GM18867 (cell line): Measurements from ENCODE around the gene OSBP2.

Experiments
- ATAC-seq: cut with Tn5 transposase; IDR thresholded peaks from one replicate; pipeline ENCODE4 v1.9.1; 2021; ENCODE audit warnings: mild to moderate bottlenecking, moderate library complexity; ENCODE audit not compliant: unreplicated experiment

Gene OSBP2

GRCh38 chr22:30890686-30891442, 196.2 kb downstream of the OSBP2 start:
- ATAC-seq = no peak

- no peak for ATAC-seq
Observed at GRCh38 chr22:30891443-30891755, 196.7 kb downstream of the OSBP2 start.

- ATAC-seq = no peak
Observed at GRCh38 chr22:30891781-30892180, 197.1 kb downstream of the OSBP2 start.

GRCh38 chr22:30892286-30892685, 197.6 kb downstream of the OSBP2 start:
- ATAC-seq = no peak

- no peak for ATAC-seq
Observed at GRCh38 chr22:30892731-30893221, 198.1 kb downstream of the OSBP2 start.

- no peak for ATAC-seq
Observed at GRCh38 chr22:30893434-30894370, 199.0 kb downstream of the OSBP2 start.

- ATAC-seq = no peak
Observed at GRCh38 chr22:30894371-30894740, 199.7 kb downstream of the OSBP2 start.

GRCh38 chr22:30902496-30903357, 208.1 kb downstream of the OSBP2 start:
- ATAC-seq = no peak

- ATAC-seq = no peak
Observed at GRCh38 chr22:30903876-30904460, 209.3 kb downstream of the OSBP2 start.

- no peak for ATAC-seq
Observed at GRCh38 chr22:30905696-30906341, 211.1 kb downstream of the OSBP2 start.

GRCh38 chr22:30906411-30906810, 211.7 kb downstream of the OSBP2 start:
- ATAC-seq = no peak

- ATAC-seq = no peak
Observed at GRCh38 chr22:30906946-30907345, 212.3 kb downstream of the OSBP2 start.

- no peak for ATAC-seq
Observed at GRCh38 chr22:30908051-30908461, 213.4 kb downstream of the OSBP2 start.

GRCh38 chr22:30909306-30909705, 214.6 kb downstream of the OSBP2 start:
- ATAC-seq = no peak

- ATAC-seq = no peak
Observed at GRCh38 chr22:30910358-30910757, 215.7 kb downstream of the OSBP2 start.

GRCh38 chr22:30918761-30919160, 224.1 kb downstream of the OSBP2 start:
- ATAC-seq = no peak

- ATAC-seq = no peak
Observed at GRCh38 chr22:30919973-30920372, 225.3 kb downstream of the OSBP2 start.

GRCh38 chr22:30920407-30920806, 225.7 kb downstream of the OSBP2 start:
- no peak for ATAC-seq

- ATAC-seq = no peak
Observed at GRCh38 chr22:30921108-30921507, 226.4 kb downstream of the OSBP2 start.

GRCh38 chr22:30922151-30922611, 227.5 kb downstream of the OSBP2 start:
- ATAC-seq = no peak
